T-helper 9 cell (primary cell): ENCODE results near the gene VPS35L.

Experiments
- DNase-seq: peaks from one replicate; pipeline ENCODE4 v3.0.0-alpha.2; 2020

VPS35L gene

DNA sequence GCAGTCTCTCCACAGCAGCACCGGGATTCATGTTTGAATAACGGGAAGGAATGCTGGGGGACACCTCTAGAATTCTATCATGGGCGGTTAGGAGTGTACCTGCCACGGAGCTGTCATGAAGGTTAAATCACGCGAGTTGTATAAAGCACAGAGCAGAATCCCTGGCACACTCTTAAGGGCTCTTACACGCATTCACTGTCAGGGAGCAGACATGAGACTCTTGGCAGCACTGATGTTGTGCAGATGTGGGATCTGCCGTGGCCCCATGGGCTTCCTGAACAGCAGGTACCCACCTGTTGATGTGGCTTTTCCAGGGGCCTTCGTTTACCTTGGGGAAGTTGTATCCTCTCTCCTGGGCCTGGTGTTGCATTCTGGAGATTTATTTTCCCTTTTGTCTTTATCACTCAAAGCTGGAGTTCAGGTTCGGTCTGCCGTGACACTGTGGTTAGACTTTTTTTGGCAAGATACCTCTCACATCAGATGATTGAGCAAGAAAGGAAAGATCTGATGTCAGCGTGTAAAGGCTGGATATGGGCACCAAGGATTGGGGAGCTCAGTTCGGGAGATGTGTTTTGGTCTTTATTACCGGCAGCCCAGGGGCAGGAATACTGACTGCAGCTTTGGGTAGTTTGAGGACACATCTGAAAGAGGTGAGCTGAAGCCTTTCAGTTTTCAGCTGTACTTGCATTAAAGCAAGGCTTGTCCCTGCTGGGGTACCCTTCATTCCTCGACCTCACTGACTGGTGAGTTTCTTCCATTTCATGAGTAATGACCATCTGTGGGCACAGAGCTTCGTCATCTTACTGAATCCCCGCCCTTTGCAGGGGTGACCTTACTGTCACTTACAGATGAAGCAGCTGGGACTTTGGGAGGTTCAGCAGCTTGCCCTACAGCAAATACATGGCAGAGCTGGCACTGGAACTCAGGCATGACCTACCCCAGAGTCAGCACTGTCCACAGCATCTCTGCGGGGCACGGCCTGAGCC is 143.3 kb downstream of the VPS35L start:
- no peak for DNase-seq

GRCh38 chr16:19699472-19699871 is 144.0 kb downstream of the VPS35L start:
- DNase-seq, result no peak

DNA sequence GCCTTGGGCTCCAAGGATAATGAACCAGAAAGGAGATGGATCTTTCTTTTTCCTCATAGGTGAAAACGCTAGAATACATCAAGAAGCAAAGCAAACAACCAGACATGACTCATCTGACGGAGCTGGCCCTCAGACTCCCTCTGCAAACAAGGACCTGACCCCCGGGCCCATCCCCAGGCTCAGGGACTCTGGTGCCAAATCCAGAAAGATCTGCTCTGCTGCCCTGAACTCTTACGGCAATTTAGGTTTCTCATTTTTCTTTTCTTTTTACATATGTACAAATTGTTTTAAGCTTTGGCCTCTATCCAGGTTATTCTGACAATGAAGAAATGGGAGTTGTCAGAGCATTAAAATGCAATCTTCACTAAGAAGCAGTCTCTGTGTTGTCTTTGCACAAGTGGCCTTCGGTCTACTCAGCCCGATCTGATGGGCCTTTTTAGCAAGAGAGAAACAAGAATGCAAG is 144.8 kb downstream of the VPS35L start:
- DNase-seq, result no peak

GRCh38 chr16:19701091-19701490 is 145.6 kb downstream of the VPS35L start:
- DNase-seq, result no peak

DNA sequence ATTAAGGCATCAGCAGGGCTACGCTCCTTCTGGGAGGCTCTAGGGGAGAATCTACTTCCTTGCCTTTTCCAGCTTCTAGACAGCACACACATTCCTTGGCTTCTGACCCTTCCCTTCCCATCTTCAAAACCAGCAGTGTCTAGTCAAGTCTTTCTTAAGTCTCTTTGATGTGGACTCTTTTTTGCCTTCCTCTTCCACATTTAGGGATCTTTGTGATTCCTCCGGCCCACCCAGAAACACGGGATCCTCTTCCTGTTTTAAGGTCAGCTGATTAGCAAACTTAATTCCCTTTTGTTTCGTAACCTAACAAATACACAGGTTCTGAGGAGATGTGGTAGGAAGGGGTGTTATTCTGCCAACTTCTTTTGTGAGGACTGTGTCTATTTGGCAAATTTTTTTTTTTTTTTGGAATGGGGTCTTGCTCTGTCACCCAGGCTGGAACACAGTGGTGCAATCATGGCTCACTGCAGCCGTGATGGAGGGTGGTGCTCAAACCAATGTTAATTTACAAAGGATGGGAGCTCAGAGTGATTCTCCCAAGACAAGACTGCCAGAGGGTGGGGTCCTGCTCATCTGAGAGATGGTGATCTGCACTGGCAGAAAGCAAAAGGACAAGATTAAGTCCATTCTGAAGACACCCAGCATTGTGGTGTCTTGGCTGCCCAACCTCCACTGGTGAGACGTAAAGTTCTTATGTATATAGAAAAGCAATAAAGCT is 147.8 kb downstream of the VPS35L start:
- no peak for DNase-seq

- no peak for DNase-seq
Observed at GRCh38 chr16:19704321-19705145, 149.0 kb downstream of the VPS35L start.

DNA sequence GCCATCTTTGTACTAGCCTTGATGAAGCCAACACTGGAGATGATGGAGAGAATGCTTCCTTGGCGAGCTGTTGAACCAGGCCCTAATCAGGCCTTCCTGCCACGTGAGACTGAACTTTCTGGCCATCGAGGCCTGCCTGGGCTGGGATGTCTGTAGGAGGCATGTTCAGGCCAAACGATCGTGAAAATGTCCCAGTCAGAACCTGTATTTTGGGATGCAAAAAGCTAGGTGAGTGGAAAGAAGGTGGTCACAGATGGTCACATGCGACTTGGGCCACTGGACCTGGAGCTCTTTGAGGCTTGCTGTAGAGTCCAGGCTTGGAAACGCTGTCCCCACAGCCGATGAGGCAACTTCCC is 149.6 kb downstream of the VPS35L start:
- DNase-seq, result no peak

DNA sequence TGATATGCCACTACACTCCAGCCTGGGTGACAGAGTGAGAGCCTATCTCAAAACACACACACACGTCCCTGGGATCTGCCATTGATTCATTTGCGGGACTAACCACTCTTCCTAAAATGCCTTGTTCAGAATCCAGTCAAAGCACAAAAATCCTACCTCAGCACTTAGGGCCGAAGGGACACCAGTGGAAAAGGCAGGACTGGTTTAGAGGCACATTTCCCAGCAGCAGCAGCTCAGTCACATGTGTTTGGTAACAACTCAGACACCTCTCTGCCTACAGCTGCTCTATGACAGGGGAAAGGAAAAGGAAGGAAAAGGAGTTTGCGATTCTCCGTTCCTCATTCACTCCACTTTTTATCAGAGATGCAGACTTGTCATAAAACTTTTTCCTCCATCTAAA is 150.3 kb downstream of the VPS35L start:
- no peak for DNase-seq

GRCh38 chr16:19706846-19707245 is 151.3 kb downstream of the VPS35L start:
- no peak for DNase-seq

DNA sequence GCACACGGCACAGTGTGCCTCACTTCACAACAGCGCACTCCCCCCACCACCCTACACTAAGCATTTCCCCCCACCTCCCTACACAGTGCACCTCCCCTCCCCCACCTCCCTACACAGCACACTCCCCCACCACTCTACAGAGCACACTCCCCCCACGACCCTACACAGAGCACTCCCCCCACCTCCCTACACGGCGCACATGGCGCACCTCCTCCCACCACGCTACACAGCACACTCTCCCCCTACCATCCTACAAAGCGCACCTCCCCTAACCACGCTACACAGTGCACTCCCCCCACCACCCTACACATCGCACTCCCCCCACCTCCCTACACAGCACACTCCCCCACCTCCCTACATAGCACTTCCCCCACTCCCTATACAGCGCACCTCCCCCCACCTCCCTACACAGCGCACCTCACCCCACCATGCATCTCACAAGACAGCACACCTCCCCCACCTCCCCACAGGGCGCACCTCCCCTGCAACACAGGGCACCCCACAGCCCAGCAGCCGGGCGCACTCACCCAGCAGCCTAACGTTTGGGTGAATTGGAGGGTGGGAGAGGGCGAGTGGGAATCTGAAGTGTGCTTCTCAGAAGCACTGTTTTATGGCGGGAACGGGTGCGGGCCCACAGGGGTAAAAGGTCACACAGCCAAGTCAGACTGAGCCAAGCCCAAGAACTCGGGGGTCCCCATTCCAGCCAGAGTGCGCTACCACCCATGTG is 152.2 kb downstream of the VPS35L start:
- no peak for DNase-seq

DNA sequence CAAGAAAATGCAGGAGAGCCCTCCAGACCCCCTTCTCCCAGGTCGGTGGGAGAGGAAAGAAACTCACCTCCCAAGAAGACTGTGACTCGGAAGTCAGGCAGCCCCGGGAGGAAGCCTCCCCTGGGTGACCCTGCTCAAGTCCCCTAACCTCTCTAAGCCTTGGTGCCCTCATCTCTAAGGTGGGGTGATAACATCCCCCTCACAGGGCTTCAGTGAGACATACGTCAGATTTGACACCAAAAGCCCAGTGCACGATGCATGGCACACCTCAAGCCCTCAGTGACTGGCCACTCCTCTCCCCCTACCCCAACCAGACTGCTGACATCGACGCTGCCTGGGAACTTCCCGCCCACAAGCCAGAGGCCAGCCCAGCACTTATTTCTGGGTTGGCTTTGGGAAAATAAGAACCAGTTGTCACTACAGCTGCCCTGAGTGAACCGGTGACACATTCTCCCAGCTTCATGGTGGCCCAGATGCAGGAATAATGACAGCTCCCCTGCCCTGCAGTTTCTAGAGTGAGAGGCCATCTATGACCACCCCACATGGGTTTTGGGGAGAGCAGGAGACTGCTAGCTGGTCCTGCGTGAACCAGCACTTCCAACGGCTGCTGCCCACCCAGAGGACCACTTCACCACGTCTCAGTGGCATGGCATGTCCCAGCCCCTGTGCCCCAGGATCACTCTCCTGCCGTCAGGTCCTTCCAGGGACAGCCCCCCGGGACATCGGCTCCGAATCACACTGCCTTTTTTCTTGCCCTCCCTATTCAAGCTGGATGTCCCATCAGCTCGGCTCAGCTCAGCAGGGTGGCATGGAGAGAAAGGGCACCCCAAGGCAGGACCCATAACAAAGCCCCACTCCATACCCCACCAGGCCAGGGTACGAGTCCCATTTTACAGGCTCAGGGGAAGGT is 153.0 kb downstream of the VPS35L start:
- DNase-seq, result no peak

DNA sequence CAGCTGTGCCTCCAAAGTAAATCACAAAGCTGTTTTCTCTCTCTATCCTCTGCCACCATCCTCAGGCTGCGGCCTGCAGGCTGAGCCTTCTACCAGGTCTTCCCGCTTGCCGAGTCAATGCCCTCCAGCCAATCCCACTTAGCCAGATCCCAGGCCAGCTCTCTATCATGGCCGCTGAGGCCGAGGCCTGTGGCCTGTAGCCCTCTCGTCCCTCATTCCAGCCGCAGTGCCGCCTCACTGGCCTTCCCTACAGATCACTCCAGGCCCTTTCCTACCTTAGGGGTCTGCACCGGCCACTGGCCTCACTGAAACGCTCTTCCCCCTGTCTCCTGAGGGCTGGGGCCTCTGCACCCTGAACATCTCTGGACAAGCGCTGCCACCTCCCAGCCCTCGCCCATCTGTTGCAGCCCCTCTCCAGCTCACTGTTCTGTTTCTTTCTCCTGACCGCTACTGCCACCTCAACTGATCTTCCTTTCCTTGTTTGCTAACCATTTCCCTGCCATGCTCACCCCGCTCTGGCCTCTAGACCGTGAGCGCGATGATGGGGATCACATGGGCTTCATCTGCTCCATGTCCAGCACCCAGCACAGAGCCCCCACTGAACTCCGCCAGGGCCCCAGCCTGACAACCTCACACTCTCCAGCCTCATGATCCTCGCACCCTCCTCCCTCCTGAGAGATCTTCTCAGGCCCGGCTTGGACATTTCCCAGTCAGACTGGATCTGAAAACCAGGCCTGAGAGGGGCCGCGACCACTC is 154.1 kb downstream of the VPS35L start:
- no peak for DNase-seq

DNA sequence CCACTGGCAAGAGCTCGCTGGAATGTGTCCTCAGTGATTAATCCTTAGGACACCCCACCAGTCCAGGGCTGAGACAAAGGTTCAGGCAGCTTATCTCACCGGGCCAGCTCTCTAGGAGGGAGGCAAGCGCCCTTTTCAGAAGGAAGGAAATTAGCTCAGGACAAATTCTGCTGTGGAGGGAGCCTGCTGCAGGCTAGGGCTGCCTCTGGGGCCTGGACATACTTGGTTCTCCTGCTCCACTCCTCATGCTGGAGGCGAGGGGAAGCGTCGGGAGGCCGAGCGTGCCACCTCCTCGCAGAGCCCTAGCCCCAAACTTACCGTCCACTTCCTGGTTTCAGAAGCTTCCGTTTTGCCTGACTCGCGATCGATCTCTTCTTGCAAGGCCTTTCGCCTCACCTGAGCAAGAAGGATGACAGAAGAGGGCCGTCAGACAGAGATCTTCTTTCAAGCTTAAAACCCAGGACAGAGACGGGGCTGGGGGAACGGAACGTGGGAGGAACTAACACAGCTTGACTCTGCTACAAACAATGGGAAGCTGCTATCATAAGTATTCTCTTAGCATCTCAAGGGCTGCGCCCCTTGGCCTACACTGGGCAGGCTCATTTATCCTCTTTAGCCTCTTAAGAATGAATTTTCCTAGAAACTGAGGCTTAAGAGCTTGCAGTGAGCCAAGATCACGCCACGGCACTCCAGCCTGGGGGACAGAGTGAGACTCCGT is 154.8 kb downstream of the VPS35L start:
- no peak for DNase-seq

- no peak for DNase-seq
Observed at GRCh38 chr16:19710991-19711545, 155.6 kb downstream of the VPS35L start.

GRCh38 chr16:19711643-19712042 is 156.1 kb downstream of the VPS35L start:
- no peak for DNase-seq

DNA sequence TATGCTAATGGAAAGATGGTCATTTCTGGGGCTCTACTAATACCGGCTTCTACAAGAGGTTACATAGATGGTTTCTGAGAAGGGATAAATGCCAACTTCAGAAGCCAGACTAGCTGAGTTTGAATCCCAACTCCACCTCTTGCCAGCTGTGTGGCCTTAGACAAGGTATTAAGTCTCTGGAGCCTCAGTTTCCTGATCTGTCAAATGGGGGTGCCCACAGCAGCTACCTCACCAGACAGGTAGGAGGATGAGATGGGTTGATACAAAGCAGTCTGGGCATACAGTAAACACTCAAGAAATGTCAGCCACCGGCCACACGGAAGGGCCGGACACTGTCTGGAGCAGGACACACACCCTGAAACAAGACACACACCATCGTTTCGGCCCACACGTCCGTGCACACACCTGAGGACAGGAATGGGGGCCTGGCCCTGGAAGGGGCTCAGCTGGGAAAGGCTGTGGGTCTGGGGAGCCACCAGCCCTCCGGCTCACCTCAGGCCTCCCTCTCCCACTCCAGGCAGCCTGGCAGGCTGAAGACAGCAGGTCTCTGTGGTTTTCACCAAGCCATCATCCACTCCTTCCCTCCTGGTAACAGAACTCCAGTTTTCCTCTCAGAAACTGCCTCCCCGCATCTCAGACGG is 157.0 kb downstream of the VPS35L start:
- DNase-seq, result no peak

DNA sequence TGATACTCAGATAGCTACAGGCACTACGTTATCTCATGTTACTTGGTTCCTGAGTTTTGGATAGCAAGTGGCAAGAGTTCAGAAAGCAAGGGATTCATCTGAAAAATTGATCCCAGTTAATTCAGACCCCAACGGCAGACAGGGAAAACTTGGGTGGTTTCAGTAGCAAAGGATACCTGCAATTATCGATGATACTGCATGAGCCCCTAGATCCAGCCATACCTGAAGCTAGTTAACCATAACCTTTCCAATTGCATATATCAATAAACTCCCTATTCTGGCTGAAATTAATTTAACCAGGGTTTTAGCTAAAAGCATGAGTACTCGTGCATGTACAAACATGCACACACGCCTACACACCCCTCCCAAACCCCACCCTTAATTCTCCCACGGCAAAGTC is 158.2 kb downstream of the VPS35L start:
- DNase-seq, result no peak

DNA sequence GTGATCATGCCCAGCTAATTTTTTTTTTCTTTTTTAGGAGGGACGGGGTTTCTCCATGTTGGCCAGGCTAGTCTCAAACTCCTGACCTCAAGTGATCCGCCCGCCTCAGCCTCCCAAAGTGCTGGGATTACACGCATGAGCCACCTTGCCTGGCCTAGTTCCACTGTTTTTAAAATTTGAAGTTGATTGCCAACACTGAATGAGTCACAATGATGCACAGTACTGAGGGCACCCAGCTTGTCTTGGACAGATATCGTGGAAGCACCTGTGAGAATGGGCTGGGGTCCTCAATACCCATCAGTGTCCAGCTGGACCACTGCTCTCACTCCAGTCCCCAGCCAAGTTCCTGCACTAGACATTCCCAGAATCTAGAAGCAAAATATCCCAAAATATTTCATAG is 160.1 kb downstream of the VPS35L start:
- DNase-seq, result no peak

GRCh38 chr16:19716183-19716582 is 160.7 kb downstream of the VPS35L start:
- DNase-seq, result no peak
